Lower lobe of right lung (tissue), 2 donors: ENCODE data around the gene SLC8A1. TPM values are rescaled to one million over a fixed set of nuclear protein-coding genes. Genes with fewer than 3 reads are reported as not detected.
A peak's percentile ranks its signal among the peaks of the same experiment; 100 is the strongest.

Experiments
- ATAC-seq, 2 donors: fragments of 200-7000 bp; cut with Tn5 transposase; one replicate each; pipeline ENCODE4 v1.9.1; 2020 to 2022; ENCODE audit warnings: mild to moderate bottlenecking in 2 of 2, moderate library complexity in 2 of 2
- DNase-seq: peaks from one replicate; pipeline ENCODE4 v3.0.0-alpha.2; 2020
- H3K27ac ChIP-seq: fragments of 200-600 bp; one replicate; pipeline ENCODE4 v1.8.0; 2022
- H3K27me3 ChIP-seq: fragments of 200-600 bp; one replicate; pipeline ENCODE4 v1.8.0; 2022; ENCODE audit warnings: low read depth
- H3K36me3 ChIP-seq: fragments of 200-600 bp; one replicate; pipeline ENCODE4 v1.8.0; 2022; ENCODE audit warnings: mild to moderate bottlenecking
- H3K4me1 ChIP-seq: fragments of 200-600 bp; one replicate; pipeline ENCODE4 v1.8.0; 2022
- H3K4me3 ChIP-seq: fragments of 200-600 bp; one replicate; pipeline ENCODE4 v1.8.0; 2022; ENCODE audit warnings: mild to moderate bottlenecking
- H3K9me3 ChIP-seq: fragments of 200-600 bp; one replicate; pipeline ENCODE4 v1.8.0; 2022
- CTCF ChIP-seq: fragments of 200-600 bp; IDR thresholded peaks from one replicate; pipeline ENCODE4 v1.8.0; 2022; ENCODE audit warnings: antibody characterized with exemption, mild to moderate bottlenecking
- intact Hi-C: fragments of 100-400 bp; cut with DNase I; formaldehyde crosslinking; loops from one replicate; pipeline ENCODE4 v1.11.0; 2022
- total RNA-seq: library from RNA; stranded (reverse); fragmentation: NEBNext Ultra II Directional; extraction: Animal tissue kit (Norgen Biotek cat#: 25700); gene quantifications from one replicate; pipeline ENCODE4 v1.2.1, GENCODE V29; 2021
- donor health status: DM: no; HTN: yes; CAD: no; lungs with severe emphysema.

Gene SLC8A1
- total RNA-seq, 1 donor from 2014 or later = 58.5 TPM

- no peaks in the 10 kb centered on the region for H3K27me3 ChIP-seq
- no peak for TF ChIP-seq CTCF
- no peak overlapping the region for H3K4me3 ChIP-seq
- peaks cover 12% of the 10 kb centered on the region for H3K4me1 ChIP-seq
- no peak for ATAC-seq
- H3K27ac ChIP-seq = no peak overlapping the region
- no peaks in the 10 kb centered on the region for H3K36me3 ChIP-seq
- H3K9me3 ChIP-seq = no peaks in the 10 kb centered on the region
- intact Hi-C loops = no loop called here
- DNase-seq = no peak
These were observed 286.4 kb downstream of the SLC8A1 start for GRCh38 chr2:40165509-40165844.

- no peak for TF ChIP-seq CTCF
- DNase-seq (no peak), ATAC-seq (peak; percentile 61 to 82)
- peaks cover 12% of the 10 kb centered on the region for H3K4me1 ChIP-seq
- H3K9me3 ChIP-seq = no peaks in the 10 kb centered on the region
- H3K27ac ChIP-seq = peak overlapping the region; percentile 1
- no peaks in the 10 kb centered on the region for H3K27me3 ChIP-seq
- no peaks in the 10 kb centered on the region for H3K36me3 ChIP-seq
- no peak overlapping the region for H3K4me3 ChIP-seq
- intact Hi-C loops = no loop called here
These were observed 287.0 kb downstream of the SLC8A1 start for GRCh38 chr2:40164736-40165508.

GRCh38 chr2:40161986-40162385, 289.9 kb downstream of the SLC8A1 start:
- H3K4me1 ChIP-seq = peaks cover 12% of the 10 kb centered on the region
- H3K27ac ChIP-seq = no peak overlapping the region
- H3K36me3 ChIP-seq = no peaks in the 10 kb centered on the region
- intact Hi-C loops = no loop called here
- ATAC-seq (no peak), DNase-seq (no peak)
- TF ChIP-seq CTCF = no peak
- no peak overlapping the region for H3K4me3 ChIP-seq
- no peaks in the 10 kb centered on the region for H3K9me3 ChIP-seq
- H3K27me3 ChIP-seq = no peaks in the 10 kb centered on the region

GRCh38 chr2:40160751-40161218, 291.1 kb downstream of the SLC8A1 start:
- no peaks in the 10 kb centered on the region for H3K9me3 ChIP-seq
- no peaks in the 10 kb centered on the region for H3K27me3 ChIP-seq
- no peaks in the 10 kb centered on the region for H3K36me3 ChIP-seq
- peaks cover 9% of the 10 kb centered on the region for H3K4me1 ChIP-seq
- no peak overlapping the region for H3K27ac ChIP-seq
- intact Hi-C loops = no loop called here
- ATAC-seq = peak in 1 of 2 donors; percentile 42
- DNase-seq = no peak
- H3K4me3 ChIP-seq = no peak overlapping the region
- no peak for TF ChIP-seq CTCF

GRCh38 chr2:40159333-40159732, 292.6 kb downstream of the SLC8A1 start:
- Histone ChIP-seq H3K36me3 (no peaks in the 10 kb centered on the region), H3K4me1 (no peaks in the 10 kb centered on the region), H3K27ac (no peak overlapping the region), H3K27me3 (no peaks in the 10 kb centered on the region), H3K9me3 (no peaks in the 10 kb centered on the region), H3K4me3 (no peak overlapping the region)
- DNase-seq (no peak), ATAC-seq (no peak)
- intact Hi-C loops = no loop called here
- no peak for TF ChIP-seq CTCF
